Osteocyte (in vitro differentiated cells): Measurements from ENCODE around the gene LGALS8. TPM values are rescaled to one million over a fixed set of nuclear protein-coding genes. Genes with fewer than 3 reads are reported as not detected.

ENCODE experiments used
- DNase-seq: peaks from one replicate; pipeline ENCODE4 v3.0.0; 2021; ENCODE audit warnings: mixed read lengths; ENCODE audit not compliant: unreplicated experiment; ENCODE audit errors: extremely low spot score
- H3K27ac Mint-ChIP-seq: one replicate; pipeline ENCODE4 v1.8.0; 2021; ENCODE audit warnings: mild to moderate bottlenecking, mixed read lengths; ENCODE audit not compliant: unreplicated experiment
- H3K27me3 Mint-ChIP-seq: one replicate; pipeline ENCODE4 v1.8.0; 2021; ENCODE audit warnings: mixed read lengths; ENCODE audit not compliant: unreplicated experiment
- H3K36me3 Mint-ChIP-seq: one replicate; pipeline ENCODE4 v1.8.0; 2021; ENCODE audit warnings: mixed read lengths; ENCODE audit not compliant: unreplicated experiment
- H3K4me1 Mint-ChIP-seq: one replicate; pipeline ENCODE4 v1.8.0; 2021; ENCODE audit warnings: mixed read lengths; ENCODE audit not compliant: unreplicated experiment
- H3K4me3 Mint-ChIP-seq: one replicate; pipeline ENCODE4 v1.8.0; 2021; ENCODE audit warnings: mild to moderate bottlenecking, moderate library complexity, mixed read lengths; ENCODE audit not compliant: unreplicated experiment
- H3K9me3 Mint-ChIP-seq: one replicate; pipeline ENCODE4 v1.8.0; 2021; ENCODE audit warnings: mixed read lengths; ENCODE audit not compliant: unreplicated experiment
- total RNA-seq: library from RNA; stranded (reverse); gene quantifications from 2 replicates; pipeline ENCODE4 v1.2.1, GENCODE V29; 2021
- TF ChIP-seq, protein P1 (sequence below): fragments of 200-600 bp; sonication (generic); IDR thresholded peaks from 2 replicates; pipeline ENCODE4 v1.5.0; 2021; ENCODE audit warnings: antibody characterized with exemption, mild to moderate bottlenecking, moderate library complexity

Gene LGALS8
- total RNA-seq, 1 donor from 2014 or later: 32.4 TPM

DNA sequence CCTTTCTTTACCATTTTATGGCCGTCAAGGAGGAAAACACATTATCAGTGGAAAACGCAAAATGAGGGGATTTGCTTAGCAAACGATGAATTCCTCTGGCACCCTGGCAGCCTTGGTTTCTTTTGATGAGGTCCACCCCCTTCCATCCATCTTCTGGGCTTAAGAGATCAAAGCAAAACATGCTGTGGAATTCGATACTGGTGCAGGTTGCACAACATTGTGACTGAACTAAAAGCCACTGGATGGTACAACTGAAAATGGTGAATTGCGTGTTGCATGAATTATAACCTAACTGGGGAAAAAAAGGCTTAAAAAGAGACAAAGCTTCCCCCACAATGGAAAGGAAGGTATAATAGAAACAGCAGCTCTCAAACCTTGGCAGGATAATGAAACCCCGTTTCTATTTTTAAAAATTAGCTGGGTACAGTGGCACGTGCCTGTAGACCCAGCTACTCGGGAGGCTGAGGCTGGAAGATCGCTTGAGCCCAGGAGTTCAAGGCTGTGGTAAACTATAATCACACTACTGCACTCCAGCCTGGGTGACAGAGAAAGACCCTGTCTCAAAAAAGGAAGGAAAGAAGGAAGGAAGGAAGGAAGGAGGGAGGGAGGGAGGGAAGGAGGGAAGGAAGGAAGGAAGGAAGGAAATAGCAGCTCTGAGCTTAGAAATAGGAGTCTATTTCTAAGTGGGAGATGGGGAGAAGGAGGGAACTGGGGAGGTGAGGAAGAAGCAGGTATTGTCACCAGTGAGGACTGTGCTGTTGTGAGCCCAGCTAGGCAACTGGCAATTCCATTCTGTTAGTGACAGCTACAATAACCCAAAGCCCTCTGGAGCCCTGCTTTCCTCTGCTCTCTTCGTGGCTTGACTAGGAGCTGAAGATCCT, 29.0 kb upstream of the LGALS8 start:
- Mint-ChIP-seq H3K27ac (no peak overlapping the region), H3K4me1 (peaks cover 4% of the 10 kb centered on the region), H3K9me3 (no peaks in the 10 kb centered on the region), H3K4me3 (no peak overlapping the region), H3K27me3 (peaks cover 8% of the 10 kb centered on the region), H3K36me3 (no peaks in the 10 kb centered on the region)
- TF ChIP-seq, protein P1, sequence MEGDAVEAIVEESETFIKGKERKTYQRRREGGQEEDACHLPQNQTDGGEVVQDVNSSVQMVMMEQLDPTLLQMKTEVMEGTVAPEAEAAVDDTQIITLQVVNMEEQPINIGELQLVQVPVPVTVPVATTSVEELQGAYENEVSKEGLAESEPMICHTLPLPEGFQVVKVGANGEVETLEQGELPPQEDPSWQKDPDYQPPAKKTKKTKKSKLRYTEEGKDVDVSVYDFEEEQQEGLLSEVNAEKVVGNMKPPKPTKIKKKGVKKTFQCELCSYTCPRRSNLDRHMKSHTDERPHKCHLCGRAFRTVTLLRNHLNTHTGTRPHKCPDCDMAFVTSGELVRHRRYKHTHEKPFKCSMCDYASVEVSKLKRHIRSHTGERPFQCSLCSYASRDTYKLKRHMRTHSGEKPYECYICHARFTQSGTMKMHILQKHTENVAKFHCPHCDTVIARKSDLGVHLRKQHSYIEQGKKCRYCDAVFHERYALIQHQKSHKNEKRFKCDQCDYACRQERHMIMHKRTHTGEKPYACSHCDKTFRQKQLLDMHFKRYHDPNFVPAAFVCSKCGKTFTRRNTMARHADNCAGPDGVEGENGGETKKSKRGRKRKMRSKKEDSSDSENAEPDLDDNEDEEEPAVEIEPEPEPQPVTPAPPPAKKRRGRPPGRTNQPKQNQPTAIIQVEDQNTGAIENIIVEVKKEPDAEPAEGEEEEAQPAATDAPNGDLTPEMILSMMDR: no peak
- no peak for DNase-seq

DNA sequence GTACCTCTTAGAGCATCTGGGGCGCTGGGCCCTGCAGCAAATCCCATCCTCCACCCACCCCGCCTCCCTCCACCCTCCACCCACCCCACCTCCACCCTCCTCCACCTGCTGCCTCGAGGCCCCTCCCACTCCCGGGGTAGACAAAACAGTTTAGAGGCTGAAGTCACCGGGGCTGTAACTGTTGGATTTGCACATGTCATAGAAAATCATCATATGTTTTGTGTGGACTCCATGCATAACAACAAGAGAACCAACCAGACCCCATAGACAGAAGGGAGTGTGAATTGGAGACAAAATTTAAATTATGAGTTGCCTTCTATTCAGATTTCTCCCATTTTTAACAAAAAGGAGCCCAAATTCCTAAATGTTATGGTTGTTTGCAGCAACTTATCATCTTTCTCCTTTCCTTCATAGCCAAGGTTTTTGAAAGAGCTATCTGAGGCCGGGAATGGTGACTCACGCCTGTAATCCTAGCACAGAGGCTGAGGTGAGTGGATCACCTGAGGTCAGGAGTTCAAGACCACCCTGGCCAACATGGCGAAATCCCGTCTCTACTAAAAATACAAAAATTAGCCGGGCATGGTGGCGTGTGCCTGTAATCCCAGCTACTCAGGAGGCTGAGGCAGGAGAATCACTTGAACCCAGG, 28.2 kb upstream of the LGALS8 start:
- Mint-ChIP-seq H3K27ac (no peak overlapping the region), H3K4me3 (no peak overlapping the region)

GRCh38 chr1:236497908-236498307, 25.9 kb upstream of the LGALS8 start:
- TF ChIP-seq, protein P1: no peak
- no peak overlapping the region for H3K4me3 Mint-ChIP-seq
- no peak overlapping the region for H3K27ac Mint-ChIP-seq

More for the DNA sequence above, 28.2 kb upstream of the LGALS8 start:
- Mint-ChIP-seq H3K4me1 (peaks cover 4% of the 10 kb centered on the region), H3K9me3 (no peaks in the 10 kb centered on the region), H3K36me3 (no peaks in the 10 kb centered on the region), H3K27me3 (peaks cover 8% of the 10 kb centered on the region)
- TF ChIP-seq, protein P1: no peak
- no peak for DNase-seq

GRCh38 chr1:236501093-236501492, 22.7 kb upstream of the LGALS8 start:
- Mint-ChIP-seq H3K4me3 (no peak overlapping the region), H3K4me1 (peaks cover 20% of the 10 kb centered on the region), H3K27ac (no peak overlapping the region), H3K36me3 (no peaks in the 10 kb centered on the region), H3K27me3 (no peaks in the 10 kb centered on the region), H3K9me3 (no peaks in the 10 kb centered on the region)
- no peak for DNase-seq
- TF ChIP-seq, protein P1: no peak

More at GRCh38 chr1:236497908-236498307, 25.9 kb upstream of the LGALS8 start:
- no peaks in the 10 kb centered on the region for H3K9me3 Mint-ChIP-seq
- H3K36me3 Mint-ChIP-seq: no peaks in the 10 kb centered on the region
- DNase-seq: no peak
- H3K4me1 Mint-ChIP-seq: peaks cover 13% of the 10 kb centered on the region
- peaks cover 4% of the 10 kb centered on the region for H3K27me3 Mint-ChIP-seq

DNA sequence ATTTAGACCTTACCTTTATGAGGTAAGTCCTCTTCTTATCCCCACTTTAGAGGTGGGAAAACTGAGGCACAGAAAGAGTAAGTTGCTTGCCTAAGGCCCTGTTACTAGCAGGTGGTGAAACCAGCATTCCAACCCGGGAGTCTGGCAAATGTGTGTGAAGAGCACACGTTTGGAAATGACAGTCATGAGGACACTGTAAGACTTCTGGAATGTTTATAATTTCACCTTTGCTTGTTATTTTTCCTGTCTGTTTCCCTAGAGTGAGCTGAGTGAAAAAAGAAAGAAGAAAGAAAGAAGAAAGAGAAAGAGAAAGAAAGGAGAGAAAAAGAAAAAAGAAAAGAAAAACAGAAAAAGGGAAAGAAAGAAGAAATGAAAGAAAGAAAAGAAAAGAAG, 21.2 kb upstream of the LGALS8 start:
- Mint-ChIP-seq H3K27ac (peak overlapping the region; percentile 77), H3K36me3 (no peaks in the 10 kb centered on the region), H3K4me1 (peaks cover 31% of the 10 kb centered on the region), H3K27me3 (no peaks in the 10 kb centered on the region), H3K9me3 (no peaks in the 10 kb centered on the region), H3K4me3 (peak overlapping the region; percentile 59)
- DNase-seq: no peak
- TF ChIP-seq, protein P1: no peak
